Peyer's patch (tissue), 4 donors: ENCODE measurements around the gene DOK4. TPM values are rescaled to one million over a fixed set of nuclear protein-coding genes. Genes with fewer than 3 reads are reported as not detected.

ENCODE experiments used
- DNase-seq, 3 donors: peaks; one replicate each; pipeline ENCODE4 v3.0.0-alpha.2; 2017 to 2019
- H3K27ac ChIP-seq, 4 donors: fragments of 200-600 bp; sonication (generic); one replicate each; pipeline ENCODE4 v1.5.1; 2016 to 2019
- H3K27me3 ChIP-seq, 2 donors: fragments of 200-600 bp; sonication (generic); one replicate each; pipeline ENCODE4 v1.5.1; 2019
- H3K36me3 ChIP-seq, 3 donors: fragments of 200-600 bp; sonication (generic); one replicate each; pipeline ENCODE4 v1.5.1; 2016 to 2019
- H3K4me1 ChIP-seq, 4 donors: fragments of 200-600 bp; sonication (generic); one replicate each; pipeline ENCODE4 v1.5.1; 2016 to 2019
- H3K4me3 ChIP-seq, 4 donors: fragments of 200-600 bp; sonication (generic); 1 replicate in 3 of 4; 2 replicates in 1 of 4; pipeline ENCODE4 v1.5.1; 2016 to 2019; ENCODE audit warnings: mild to moderate bottlenecking in 1 of 4
- H3K9me3 ChIP-seq, 4 donors: fragments of 200-600 bp; sonication (generic); one replicate each; pipeline ENCODE4 v1.5.1; 2016 to 2019; ENCODE audit warnings: mild to moderate bottlenecking in 1 of 4
- POLR2A ChIP-seq, 2 donors: fragments of 450-650 bp; IDR thresholded peaks; one replicate each; pipeline ENCODE4 v1.5.1; 2017; ENCODE audit warnings: antibody characterized with exemption in 2 of 2, mild to moderate bottlenecking in 2 of 2, moderate library complexity in 2 of 2
- total RNA-seq, 4 donors: library from RNA; depleted of rRNA; stranded (reverse); fragments of >200 nt; gene quantifications; one replicate each; pipeline ENCODE4 v1.1.0, GENCODE V29; 2016
- TF ChIP-seq, protein P1 (sequence below), 6 experiments: fragments of 450-650 bp in 4 of 6; fragments of 200-600 bp in 2 of 6; sonication (generic) in 1 of 6; IDR thresholded peaks; one replicate each; pipeline ENCODE4 v1.5.1; 2017 to 2019; ENCODE audit warnings: antibody characterized with exemption in 6 of 6, mild to moderate bottlenecking in 3 of 6, moderate library complexity in 1 of 6

Gene DOK4
- total RNA-seq, 4 donors from 2014 or later: 81.7 to 209 (median 189) TPM

DNA sequence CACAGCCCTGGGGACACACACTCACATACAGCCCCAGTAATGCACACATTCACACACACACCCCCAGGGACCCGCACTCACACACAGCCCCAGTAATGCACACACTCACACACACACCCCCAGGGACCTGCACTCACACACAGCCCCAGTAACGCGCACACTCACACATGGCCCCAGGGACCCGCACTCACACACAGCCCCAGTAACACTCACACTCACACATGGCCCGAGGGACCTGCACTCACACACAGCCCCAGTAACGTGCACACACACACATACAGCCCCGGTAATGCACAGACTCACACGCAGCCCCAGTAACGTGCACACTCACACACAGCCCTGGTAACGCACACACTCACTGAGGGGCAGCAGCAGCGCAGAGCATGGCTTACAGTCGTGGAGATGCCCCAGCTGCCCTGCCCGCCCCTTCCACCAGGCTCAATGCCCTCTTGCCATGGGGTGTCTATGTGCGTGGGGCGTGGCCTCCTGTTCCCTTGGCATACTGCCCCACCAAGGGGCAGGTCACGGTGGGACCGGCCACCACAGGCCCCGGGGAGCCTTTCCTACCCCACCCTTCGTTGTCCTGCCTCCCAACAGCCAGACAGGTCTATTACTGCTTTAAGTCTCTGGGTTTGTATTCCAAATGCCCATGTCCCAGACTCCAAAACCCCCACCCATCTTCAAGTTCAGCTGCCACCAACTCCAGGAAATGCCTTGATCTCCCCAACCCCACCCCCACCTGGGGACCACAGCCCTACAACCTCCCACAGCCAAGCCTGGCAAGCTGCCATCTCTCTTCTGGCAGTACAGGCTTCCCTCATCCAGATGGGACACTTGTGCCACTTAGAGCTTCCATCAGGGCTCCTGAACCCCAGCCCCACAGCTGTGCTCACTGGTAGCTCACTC, 47.4 kb upstream of the DOK4 start:
- Histone ChIP-seq H3K4me1 (peaks cover 0 to 44% (median 18%) of the 10 kb centered on the region in 4 donors), H3K9me3 (no peaks in the 10 kb centered on the region), H3K4me3 (no peak overlapping the region), H3K36me3 (no peaks in the 10 kb centered on the region), H3K27ac (peak overlapping the region in 2 of 4 donors; percentile 11 to 65), H3K27me3 (no peaks in the 10 kb centered on the region)
- DNase-seq: peak in 2 of 3 donors; percentile 35 to 53
- TF ChIP-seq, protein P1, sequence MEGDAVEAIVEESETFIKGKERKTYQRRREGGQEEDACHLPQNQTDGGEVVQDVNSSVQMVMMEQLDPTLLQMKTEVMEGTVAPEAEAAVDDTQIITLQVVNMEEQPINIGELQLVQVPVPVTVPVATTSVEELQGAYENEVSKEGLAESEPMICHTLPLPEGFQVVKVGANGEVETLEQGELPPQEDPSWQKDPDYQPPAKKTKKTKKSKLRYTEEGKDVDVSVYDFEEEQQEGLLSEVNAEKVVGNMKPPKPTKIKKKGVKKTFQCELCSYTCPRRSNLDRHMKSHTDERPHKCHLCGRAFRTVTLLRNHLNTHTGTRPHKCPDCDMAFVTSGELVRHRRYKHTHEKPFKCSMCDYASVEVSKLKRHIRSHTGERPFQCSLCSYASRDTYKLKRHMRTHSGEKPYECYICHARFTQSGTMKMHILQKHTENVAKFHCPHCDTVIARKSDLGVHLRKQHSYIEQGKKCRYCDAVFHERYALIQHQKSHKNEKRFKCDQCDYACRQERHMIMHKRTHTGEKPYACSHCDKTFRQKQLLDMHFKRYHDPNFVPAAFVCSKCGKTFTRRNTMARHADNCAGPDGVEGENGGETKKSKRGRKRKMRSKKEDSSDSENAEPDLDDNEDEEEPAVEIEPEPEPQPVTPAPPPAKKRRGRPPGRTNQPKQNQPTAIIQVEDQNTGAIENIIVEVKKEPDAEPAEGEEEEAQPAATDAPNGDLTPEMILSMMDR (IDR thresholded peaks at IDR 0.05): no peak
- TF ChIP-seq POLR2A (IDR thresholded peaks at IDR 0.05): no peak

DNA sequence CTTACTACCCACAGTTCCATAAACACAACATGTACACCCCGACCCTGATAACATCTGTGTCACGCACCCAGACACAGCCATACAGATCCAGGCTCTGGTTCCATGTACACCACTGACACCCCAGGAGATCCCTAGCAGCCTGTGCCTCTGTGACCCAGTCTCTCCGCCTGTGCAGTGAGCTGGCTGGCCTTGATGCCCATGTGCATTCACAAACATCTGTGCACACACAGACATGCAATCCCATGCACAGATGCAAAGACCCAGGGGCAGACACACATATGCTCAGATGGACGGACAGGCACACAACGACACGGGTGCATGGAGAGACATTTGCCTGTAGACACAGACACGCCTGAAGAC, 46.0 kb upstream of the DOK4 start:
- DNase-seq: peak in 1 of 3 donors; percentile 39

DNA sequence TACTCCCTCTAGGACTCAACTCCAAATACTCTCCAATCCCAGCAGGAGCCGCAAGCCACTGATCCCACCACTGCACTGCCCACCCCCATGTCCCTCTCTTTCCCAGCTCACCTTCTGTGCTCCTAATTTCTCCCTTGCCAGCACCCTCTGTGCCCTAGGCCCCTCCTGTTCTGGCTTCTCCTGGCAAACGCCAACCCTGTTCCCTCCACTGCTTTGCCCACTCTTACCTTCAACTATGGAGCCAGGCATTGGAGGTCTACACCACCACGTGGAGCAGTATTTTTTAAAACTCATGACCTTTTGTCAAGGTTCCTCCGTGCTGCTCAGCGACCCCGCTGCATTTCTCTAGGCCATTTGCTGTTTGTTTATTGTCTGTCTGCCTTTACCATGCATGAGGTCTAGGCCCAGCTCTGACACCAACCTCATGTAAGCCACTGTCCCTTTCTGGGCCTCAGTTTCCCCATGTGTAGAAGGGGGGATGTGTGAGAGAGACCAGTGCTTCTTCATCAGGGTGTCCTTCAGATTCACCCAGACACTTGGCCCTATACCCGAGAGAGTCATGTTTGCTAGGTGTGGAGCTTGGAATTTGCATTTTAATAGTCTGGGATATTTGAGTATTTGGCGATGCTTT, 45.5 kb upstream of the DOK4 start:
- Histone ChIP-seq H3K4me1 (peaks cover 0 to 53% (median 18%) of the 10 kb centered on the region in 4 donors), H3K36me3 (no peaks in the 10 kb centered on the region), H3K9me3 (no peaks in the 10 kb centered on the region), H3K27ac (peak overlapping the region in 1 of 4 donors; percentile 75), H3K4me3 (no peak overlapping the region), H3K27me3 (no peaks in the 10 kb centered on the region)
- peak in 1 of 3 donors; percentile 37 for DNase-seq
- TF ChIP-seq POLR2A (IDR thresholded peaks at IDR 0.05): no peak
- TF ChIP-seq, protein P1 (IDR thresholded peaks at IDR 0.05): no peak

More for the DNA sequence above, 46.0 kb upstream of the DOK4 start:
- H3K27me3 ChIP-seq: no peaks in the 10 kb centered on the region
- H3K9me3 ChIP-seq: no peaks in the 10 kb centered on the region
- H3K4me3 ChIP-seq: no peak overlapping the region
- peaks cover 0 to 55% (median 18%) of the 10 kb centered on the region in 4 donors for H3K4me1 ChIP-seq
- TF ChIP-seq, protein P1 (IDR thresholded peaks at IDR 0.05): no peak
- no peak for TF ChIP-seq POLR2A (IDR thresholded peaks at IDR 0.05)
- H3K36me3 ChIP-seq: no peaks in the 10 kb centered on the region
- peak overlapping the region in 1 of 4 donors; percentile 65 for H3K27ac ChIP-seq

DNA sequence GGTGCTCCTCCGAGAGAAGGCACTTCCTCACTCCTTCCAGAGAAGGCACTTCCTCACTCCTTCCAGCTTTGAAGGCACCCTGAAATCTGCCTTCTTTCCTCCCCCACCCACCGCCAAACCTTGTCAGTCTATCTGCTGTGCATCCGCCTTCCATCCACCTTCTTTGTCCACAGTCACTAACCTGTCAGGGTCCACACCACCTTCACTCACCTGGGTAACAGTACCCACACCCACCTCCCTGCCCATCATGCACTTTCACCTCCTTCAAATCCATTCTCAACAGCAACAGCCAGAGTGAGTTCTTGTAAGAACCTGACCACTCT, 44.9 kb upstream of the DOK4 start:
- DNase-seq: peak in 2 of 3 donors; percentile 28 to 38
- Histone ChIP-seq H3K4me3 (no peak overlapping the region), H3K27me3 (no peaks in the 10 kb centered on the region), H3K36me3 (no peaks in the 10 kb centered on the region), H3K4me1 (peaks cover 0 to 49% (median 16%) of the 10 kb centered on the region in 4 donors), H3K27ac (peak overlapping the region in 1 of 4 donors; percentile 75), H3K9me3 (no peaks in the 10 kb centered on the region)
- no peak for TF ChIP-seq POLR2A (IDR thresholded peaks at IDR 0.05)
- TF ChIP-seq, protein P1 (IDR thresholded peaks at IDR 0.05): no peak

DNA sequence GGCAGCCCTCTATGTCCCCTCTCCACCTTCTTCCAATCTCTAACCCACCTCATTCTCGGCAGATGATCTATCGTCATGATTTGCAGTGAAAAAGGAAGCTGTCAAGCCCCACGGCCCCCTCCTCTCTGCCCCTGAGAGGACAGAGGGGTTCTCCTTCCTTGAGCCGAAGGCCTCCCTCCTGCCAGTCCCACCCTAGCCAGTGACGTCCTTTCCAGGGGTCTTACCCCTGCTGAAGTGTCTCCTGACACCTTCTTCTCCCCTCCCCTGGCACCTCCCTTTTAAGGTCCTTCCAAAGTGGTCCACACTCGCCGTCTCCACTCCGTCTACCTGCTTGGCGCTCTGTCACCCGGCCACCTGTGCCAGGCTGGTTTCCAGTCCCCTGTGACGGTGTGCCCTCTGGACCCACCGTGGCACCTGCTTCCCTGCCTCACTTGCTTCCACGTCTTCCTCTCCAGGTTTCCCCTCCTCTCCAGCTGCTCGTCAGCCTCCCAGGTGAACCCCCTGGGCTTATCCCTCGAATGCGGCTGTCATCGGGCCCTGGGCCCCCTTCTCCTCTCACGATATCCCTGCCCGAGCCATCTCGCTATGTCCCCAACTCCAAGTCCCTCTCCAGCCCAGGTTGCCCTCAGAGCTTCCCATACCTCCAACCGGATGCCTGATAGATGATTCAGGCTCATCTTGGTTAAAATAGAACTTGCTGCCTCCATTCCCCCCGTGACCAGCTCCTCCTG, 44.4 kb upstream of the DOK4 start:
- Histone ChIP-seq H3K27me3 (no peaks in the 10 kb centered on the region), H3K36me3 (no peaks in the 10 kb centered on the region), H3K4me1 (peaks cover 0 to 48% (median 16%) of the 10 kb centered on the region in 4 donors), H3K4me3 (no peak overlapping the region), H3K27ac (peak overlapping the region; percentile 55 to 75 (median 58)), H3K9me3 (no peaks in the 10 kb centered on the region)
- peak in 1 of 3 donors; percentile 46 for DNase-seq
- no peak for TF ChIP-seq POLR2A (IDR thresholded peaks at IDR 0.05)
- TF ChIP-seq, protein P1 (IDR thresholded peaks at IDR 0.05): no peak
